A549 (cell line): ENCODE measurements around the gene SNAPIN. TPM values are rescaled to one million over a fixed set of nuclear protein-coding genes. Genes with fewer than 3 reads are reported as not detected.

Experiments
- ATAC-seq, 2 experiments: fragments of 200-7000 bp in 1 of 2; fragments of >200 bp in 1 of 2; cut with Nextera tagmentation in 1 of 2; cut with Tn5 transposase in 1 of 2; 3 replicates each; pipeline versions ENCODE4 v1.8.0 to v1.9.1; 2018 to 2020; ENCODE audit warnings: mild to moderate bottlenecking in 1 of 2, moderate library complexity in 1 of 2
- CTCF ChIA-PET: fragments of 300-600 bp; sonication (Branson Sonifier 250); formaldehyde crosslinking; extraction: SDS; loops from one replicate; lab custom pipeline; 2021; ENCODE audit warnings: antibody characterized with exemption, inconsistent platforms; lab: Yijun Ruan, JAX
- POLR2A ChIA-PET: fragments of 350-600 bp; formaldehyde crosslinking; extraction: SDS; loops from one replicate; lab custom pipeline; 2021; ENCODE audit warnings: antibody characterized with exemption, inconsistent platforms; lab: Yijun Ruan, JAX
- DNase-seq, 2 experiments: peaks; one replicate each; pipeline versions ENCODE4 v3.0.0 to v3.0.0-alpha.2; 2011 to 2016; ENCODE audit warnings: low read depth in 1 of 2, low spot score in 1 of 2
- FAIRE-seq: peaks from 2 replicates; lab custom pipeline; 2011; peaks lifted over from hg19 to GRCh38; lab: Jason Lieb, UNC
- H3K27ac ChIP-seq, 2 experiments: fragments of >200 bp; sonication (Bioruptor Twin); formaldehyde crosslinking; 3 replicates each; pipeline ENCODE4 v1.5.1; 2016 to 2017
- H3K4me1 ChIP-seq: fragments of >200 bp; sonication (Bioruptor Twin); formaldehyde crosslinking; 3 replicates; pipeline ENCODE4 v1.6.1; 2016
- H3K4me2 ChIP-seq: fragments of >200 bp; sonication (Bioruptor Twin); formaldehyde crosslinking; 3 replicates; pipeline ENCODE4 v1.6.1; 2016
- H3K4me3 ChIP-seq: fragments of >200 bp; sonication (Bioruptor Twin); formaldehyde crosslinking; 3 replicates; pipeline ENCODE4 v1.5.1; 2016
- H3K9me3 ChIP-seq: fragments of >200 bp; sonication (Bioruptor Twin); formaldehyde crosslinking; 3 replicates; pipeline ENCODE4 v1.6.1; 2016
- BCL3 ChIP-seq: fragments of >200 bp; sonication (Bioruptor Twin); formaldehyde crosslinking; IDR thresholded peaks from 3 replicates; pipeline ENCODE4 v1.6.1; 2016
- BHLHE40 ChIP-seq: IDR thresholded peaks from 2 replicates; pipeline ENCODE4 v1.6.1; 2012; ENCODE audit warnings: low read depth, low read length, inconsistent platforms
- CHD4 ChIP-seq: fragments of 200-600 bp; sonication (generic); IDR thresholded peaks from 2 replicates; pipeline ENCODE4 v1.6.1; 2016; ENCODE audit warnings: antibody characterized with exemption, mild to moderate bottlenecking, borderline replicate concordance
- EP300 ChIP-seq, 2 experiments: fragments of >200 bp; sonication (Bioruptor Twin); formaldehyde crosslinking; IDR thresholded peaks; 2 replicates in 1 of 2; 3 replicates in 1 of 2; pipeline ENCODE4 v1.6.1; 2016 to 2017
- ESRRA ChIP-seq: fragments of 150-350 bp; IDR thresholded peaks from 2 replicates; pipeline ENCODE4 v1.6.1; 2014; ENCODE audit warnings: mild to moderate bottlenecking, low read length, borderline replicate concordance
- FOSB ChIP-seq: fragments of 250-450 bp; sonication (Bioruptor Pico); IDR thresholded peaks from 2 replicates; pipeline ENCODE4 v1.5.0; 2020; ENCODE audit warnings: mild to moderate bottlenecking, moderate library complexity
- FOSL2 ChIP-seq, 2 experiments: fragments of 450-650 bp in 1 of 2; fragments of >200 bp in 1 of 2; sonication (Bioruptor Twin) in 1 of 2; formaldehyde crosslinking; IDR thresholded peaks; 2 replicates each; pipeline versions ENCODE4 v1.5.0 to v1.6.1; 2016 to 2020; ENCODE audit warnings: mild to moderate bottlenecking in 1 of 2, moderate library complexity in 1 of 2
- FOXS1 ChIP-seq: fragments of 250-450 bp; sonication (Bioruptor Pico); IDR thresholded peaks from 2 replicates; pipeline ENCODE4 v1.5.0; 2020; ENCODE audit warnings: mild to moderate bottlenecking, moderate library complexity
- GATA3 ChIP-seq: IDR thresholded peaks from 2 replicates; pipeline ENCODE4 v1.6.1; 2012; ENCODE audit warnings: borderline replicate concordance
- HMGXB4 ChIP-seq: fragments of 250-450 bp; sonication (Bioruptor Pico); IDR thresholded peaks from 2 replicates; pipeline ENCODE4 v1.5.0; 2021; ENCODE audit warnings: mild to moderate bottlenecking, moderate library complexity, borderline replicate concordance
- HOXB13 ChIP-seq: fragments of 250-450 bp; sonication (Bioruptor Pico); IDR thresholded peaks from 2 replicates; pipeline ENCODE4 v1.5.0; 2020; ENCODE audit warnings: low read depth, mild to moderate bottlenecking, moderate library complexity
- KDM5A ChIP-seq: fragments of 200-600 bp; sonication (generic); IDR thresholded peaks from 2 replicates; pipeline ENCODE4 v1.6.1; 2016; ENCODE audit warnings: antibody characterized with exemption, mild to moderate bottlenecking
- MAFK ChIP-seq: fragments of 450-650 bp; IDR thresholded peaks from 2 replicates; pipeline ENCODE4 v1.6.1; 2014; ENCODE audit not compliant: partially characterized antibody
- MAX ChIP-seq: IDR thresholded peaks from 2 replicates; pipeline ENCODE4 v1.6.1; 2012
- MAZ ChIP-seq: fragments of 150-350 bp; IDR thresholded peaks from 2 replicates; pipeline ENCODE4 v1.6.1; 2014; ENCODE audit warnings: antibody characterized with exemption, low read depth, low read length, borderline replicate concordance
- NFE2L2 ChIP-seq: fragments of 150-350 bp; conservative IDR thresholded peaks from 2 replicates; pipeline ENCODE4 v1.6.1; 2014; ENCODE audit warnings: low read length
- NPAS2 ChIP-seq: fragments of 250-450 bp; sonication (Bioruptor Pico); IDR thresholded peaks from 2 replicates; pipeline ENCODE4 v1.8.0; 2022; ENCODE audit warnings: mild to moderate bottlenecking, moderate library complexity, borderline replicate concordance
- POLR2AphosphoS2 ChIP-seq: conservative IDR thresholded peaks from 2 replicates; pipeline ENCODE4 v1.6.1; 2012; ENCODE audit warnings: low read length, improper control_type of control experiment, inconsistent platforms
- RAD21 ChIP-seq, 2 experiments: fragments of >200 bp in 1 of 2; sonication (Bioruptor Twin) in 1 of 2; formaldehyde crosslinking in 1 of 2; IDR thresholded peaks in 1 of 2; conservative IDR thresholded peaks in 1 of 2; 2 replicates in 1 of 2; 3 replicates in 1 of 2; pipeline ENCODE4 v1.6.1; 2012 to 2018; ENCODE audit warnings: inconsistent platforms in 1 of 2
- REST ChIP-seq: fragments of 200-600 bp; sonication (generic); IDR thresholded peaks from 2 replicates; pipeline ENCODE4 v1.6.1; 2016; ENCODE audit warnings: antibody characterized with exemption, mild to moderate bottlenecking, moderate library complexity
- SMC3 ChIP-seq: fragments of >200 bp; sonication (Bioruptor Twin); formaldehyde crosslinking; IDR thresholded peaks from 3 replicates; pipeline ENCODE4 v1.6.1; 2018; ENCODE audit warnings: inconsistent platforms
- TFCP2L1 ChIP-seq: fragments of 250-450 bp; sonication (Bioruptor Pico); IDR thresholded peaks from 2 replicates; pipeline ENCODE4 v1.5.0; 2021; ENCODE audit warnings: mild to moderate bottlenecking
- USF2 ChIP-seq: fragments of 450-650 bp; IDR thresholded peaks from 2 replicates; pipeline ENCODE4 v1.6.1; 2014; ENCODE audit warnings: antibody characterized with exemption
- ZFP36 ChIP-seq: fragments of 450-650 bp; IDR thresholded peaks from 2 replicates; pipeline ENCODE4 v1.6.1; 2014; ENCODE audit warnings: borderline replicate concordance; ENCODE audit not compliant: partially characterized antibody
- WGBS: methylation state at CpG from one replicate; pipeline ENCODE4 v1.1.6; 2017; ENCODE audit errors: missing lambda C conversion rate; 5-methylcytosine and 5-hydroxymethylcytosine counted together
- polyA plus RNA-seq, 4 experiments: library from polyadenylated mRNA; depleted of rRNA in 3 of 4; stranded (reverse); fragments of >200 nt; fragmentation: RNase III in 1 of 4; extraction: RNeasy Plus Mini Kit Qiagen cat#74134 plus additional on column Dnase treatment in 1 of 4; gene quantifications; 2 replicates in 3 of 4; 3 replicates in 1 of 4; pipeline ENCODE4 v1.2.3, GENCODE V29; 2011 to 2017

Gene SNAPIN
- polyA plus RNA-seq, 2 of the 4 experiments (the other 2 are of a cell fraction), result 52.6 to 71.4 TPM

- no peak for DNase-seq
- ChIA-PET POLR2A (interaction anchor here (1.2 kb wide), 1 partner anchor 42 kb away, joined by 3 read pairs; the partner anchor contains the start of gene INTS3), CTCF (interaction anchor here (0.6 to 2.0 kb wide), 4 partner anchors 8 to 301 kb away, joined by 3 to 13 read pairs (median 3); partner anchors contain the start of genes NPR1 and RAB13)
- H3K4me1 ChIP-seq, result peaks cover 6% of the 10 kb centered on the region; the same call in 1 of the 3 replicates
- ATAC-seq, result no peak
- H3K27ac ChIP-seq, result no peak overlapping the region
- WGBS, result 60% methylated on average over 11 of the region's 11 CpGs
- FAIRE-seq, result no peak
- no peak overlapping the region for H3K4me2 ChIP-seq
- no peak overlapping the region for H3K4me3 ChIP-seq
- no peak for TF ChIP-seq BHLHE40
- TF ChIP-seq NFE2L2, result no peak
- no peak for TF ChIP-seq ESRRA
- TF ChIP-seq RAD21 (conservative IDR thresholded peaks at IDR 0.05 in 1 of 2, IDR thresholded peaks at IDR 0.05 in 1 of 2), result no peak
- no peak for TF ChIP-seq BCL3
- no peak for TF ChIP-seq CHD4
- no peak for TF ChIP-seq POLR2AphosphoS2
- TF ChIP-seq HMGXB4 (CRISPR knock-in tag), result no peak
- TF ChIP-seq FOSL2 (IDR thresholded peaks at IDR 0.05), result no peak
- no peak for TF ChIP-seq FOSL2 (CRISPR knock-in tag; IDR thresholded peaks at IDR 0.05)
- H3K9me3 ChIP-seq, result no peaks in the 10 kb centered on the region
Observed at GRCh38 chr1:153685544-153686340, 27.2 kb downstream of the SNAPIN start.

- FAIRE-seq (no peak), DNase-seq (no peak), ATAC-seq (no peak)
- H3K27ac ChIP-seq, result no peak overlapping the region
- no peaks in the 10 kb centered on the region for H3K9me3 ChIP-seq
- peaks cover 6% of the 10 kb centered on the region; the same call in 1 of the 3 replicates for H3K4me1 ChIP-seq
- POLR2A ChIA-PET, result no interaction called here
- TF ChIP-seq USF2 (no peak), EP300 (IDR thresholded peaks at IDR 0.05) (no peak), KDM5A (no peak), HOXB13 (CRISPR knock-in tag) (no peak), CHD4 (no peak), NFE2L2 (no peak), MAX (no peak), RAD21 (conservative IDR thresholded peaks at IDR 0.05 in 1 of 2, IDR thresholded peaks at IDR 0.05 in 1 of 2) (no peak), MAZ (no peak), SMC3 (no peak), FOXS1 (CRISPR knock-in tag) (no peak), ZFP36 (no peak), FOSB (CRISPR knock-in tag) (no peak), MAFK (no peak), TFCP2L1 (CRISPR knock-in tag) (no peak), NPAS2 (no peak), FOSL2 (IDR thresholded peaks at IDR 0.05) (no peak), FOSL2 (CRISPR knock-in tag; IDR thresholded peaks at IDR 0.05) (no peak), GATA3 (no peak), REST (no peak)
- 63% methylated on average over 13 of the region's 16 CpGs for WGBS
- no peak overlapping the region for H3K4me2 ChIP-seq
- H3K4me3 ChIP-seq, result no peak overlapping the region
- CTCF ChIA-PET, result interaction anchor here (1.7 to 2.4 kb wide), 3 partner anchors 10 to 85 kb away, joined by 5 to 13 read pairs (median 10); partner anchors contain the start of gene NPR1
Observed at GRCh38 chr1:153687346-153688125, 29.0 kb downstream of the SNAPIN start.
